Gastroesophageal sphincter (tissue), 3 donors: ENCODE data around the gene NR6A1.

ENCODE experiments used
- CTCF ChIP-seq, 4 experiments: fragments of 200-600 bp in 2 of 4; fragments of 450-650 bp in 2 of 4; sonication (generic) in 1 of 4; IDR thresholded peaks; one replicate each; pipeline ENCODE4 v1.5.1; 2017 to 2019; ENCODE audit warnings: antibody characterized with exemption in 4 of 4, mild to moderate bottlenecking in 2 of 4, moderate library complexity in 2 of 4
- POLR2A ChIP-seq, 2 donors: fragments of 450-650 bp; IDR thresholded peaks; one replicate each; pipeline ENCODE4 v1.6.1; 2017; ENCODE audit warnings: antibody characterized with exemption in 2 of 2, mild to moderate bottlenecking in 2 of 2, moderate library complexity in 1 of 2
- POLR2AphosphoS5 ChIP-seq: sonication (generic); formaldehyde crosslinking; IDR thresholded peaks from one replicate; pipeline ENCODE4 v1.6.1; 2017; ENCODE audit warnings: antibody characterized with exemption

- TF ChIP-seq CTCF (IDR thresholded peaks at IDR 0.05): no peak
- TF ChIP-seq POLR2A (IDR thresholded peaks at IDR 0.05): no peak
- no peak for TF ChIP-seq POLR2AphosphoS5
Observed at GRCh38 chr9:124504530-124505005, 266.5 kb downstream of the NR6A1 start.
